ENCODE data around the gene HELZ2.
"Not testable (repeated sequence)": the region's sequence is repeated elsewhere in the genome, so short reads cannot be mapped to it uniquely, and the experiment has no call there.

The HELZ2 gene

DNA sequence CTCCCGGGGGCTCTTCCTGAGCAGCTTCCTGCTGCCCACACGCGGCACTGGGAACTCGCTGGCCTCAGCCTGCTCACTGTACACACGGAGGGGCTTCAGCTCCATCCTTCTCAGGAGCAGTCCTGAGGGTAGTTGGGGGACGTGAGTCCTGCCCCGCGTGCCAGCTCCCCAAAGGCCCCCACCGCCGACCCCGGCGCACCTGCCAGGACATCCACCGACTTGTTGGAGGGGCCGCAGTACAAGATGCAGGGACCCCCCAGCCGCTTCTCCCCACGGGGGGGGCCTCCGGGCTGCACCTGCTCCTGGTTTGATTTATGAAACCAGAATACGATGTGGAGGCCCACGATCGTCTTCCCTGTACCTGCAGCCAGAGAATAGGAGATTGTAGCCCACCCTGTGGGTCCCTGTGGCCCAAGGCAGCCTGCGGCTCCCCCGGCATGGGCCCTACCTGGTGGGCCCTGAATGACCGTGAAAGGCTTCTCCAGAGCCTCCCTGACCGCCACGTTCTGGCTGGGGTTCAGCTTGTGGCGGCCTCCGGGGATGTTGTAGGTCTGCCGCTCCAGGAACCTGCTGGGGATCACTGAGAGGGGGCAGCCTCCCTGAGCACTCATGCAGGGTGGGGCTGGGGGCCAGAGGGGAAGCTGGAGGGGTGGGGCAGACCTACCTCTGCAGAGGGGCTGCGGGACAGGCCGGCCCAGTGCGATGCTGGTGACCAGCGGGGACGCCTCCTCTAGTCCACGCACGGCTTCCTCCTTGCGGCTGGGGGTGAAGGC lies 12.2 kb downstream of the HELZ2 start:
- Histone ChIP-seq H3K27me3 (ENCODE audit: control insufficient read depth in 1 of 2, insufficient read depth in 2 of 2, low read length in 2 of 2) (no peaks in the 10 kb centered on the region), H3K9me3 (ENCODE audit: control insufficient read depth in 2 of 2, low read length in 2 of 2) (no peaks in the 10 kb centered on the region), H3K9ac (ENCODE audit: low read length in 2 of 2) (no peak overlapping the region), H3K4me3 (ENCODE audit: low read length in 2 of 2) (no peak overlapping the region), H3K36me3 (ENCODE audit: control insufficient read depth in 2 of 2, insufficient read depth in 2 of 2, low read length in 2 of 2) (peaks cover 19 to 21% of the 10 kb centered on the region in 2 donors), H3K27ac (ENCODE audit: low read length) (no peak overlapping the region), H3K4me1 (ENCODE audit: control insufficient read depth, insufficient read depth, low read length) (no peaks in the 10 kb centered on the region)

- H3K36me3 ChIP-seq (ENCODE audit: control insufficient read depth in 2 of 2, insufficient read depth in 2 of 2, low read length in 2 of 2) = peaks cover 19 to 21% of the 10 kb centered on the region in 2 donors
- no peak overlapping the region for H3K9ac ChIP-seq (ENCODE audit: low read length in 2 of 2)
- H3K27ac ChIP-seq (ENCODE audit: low read length) = no peak overlapping the region
- H3K4me3 ChIP-seq (ENCODE audit: low read length in 2 of 2) = no peak overlapping the region
- no peaks in the 10 kb centered on the region for H3K27me3 ChIP-seq (ENCODE audit: control insufficient read depth in 1 of 2, insufficient read depth in 2 of 2, low read length in 2 of 2)
- H3K9me3 ChIP-seq (ENCODE audit: control insufficient read depth in 2 of 2, low read length in 2 of 2) = no peaks in the 10 kb centered on the region
- H3K4me1 ChIP-seq (ENCODE audit: control insufficient read depth, insufficient read depth, low read length) = no peaks in the 10 kb centered on the region
Measured at GRCh38 chr20:63560856-63561609, 13.0 kb downstream of the HELZ2 start.

DNA sequence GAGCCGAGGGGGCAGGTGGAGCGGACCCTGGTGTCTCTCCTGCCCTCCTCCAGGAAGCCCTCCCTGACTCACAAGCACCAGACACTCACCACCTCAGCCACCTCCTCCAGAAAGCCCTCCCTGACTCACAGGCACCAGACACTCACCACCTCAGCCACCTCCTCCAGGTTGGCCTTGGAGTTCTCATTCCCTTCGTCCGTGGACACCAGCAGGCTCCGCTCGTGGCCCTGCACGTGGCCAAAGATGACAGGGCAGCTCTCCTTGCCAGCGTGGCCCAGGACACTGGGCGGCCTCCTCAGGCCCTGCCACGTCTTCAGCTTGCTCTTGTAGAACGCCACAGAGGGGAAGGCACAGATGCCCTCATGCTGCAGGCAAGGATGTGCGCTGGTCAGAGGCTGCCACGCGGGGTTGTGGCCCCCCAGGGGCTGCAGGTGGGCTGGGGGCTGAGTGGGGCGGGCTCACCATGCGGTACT lies 13.7 kb downstream of the HELZ2 start:
- no peaks in the 10 kb centered on the region for H3K4me1 ChIP-seq (ENCODE audit: control insufficient read depth, insufficient read depth, low read length)
- H3K4me3 ChIP-seq (ENCODE audit: low read length in 2 of 2) = no peak overlapping the region
- no peak overlapping the region for H3K9ac ChIP-seq (ENCODE audit: low read length in 2 of 2)
- H3K27me3 ChIP-seq (ENCODE audit: control insufficient read depth in 1 of 2, insufficient read depth in 2 of 2, low read length in 2 of 2) = no peaks in the 10 kb centered on the region
- no peak overlapping the region for H3K27ac ChIP-seq (ENCODE audit: low read length)
- peaks cover 19 to 21% of the 10 kb centered on the region in 2 donors for H3K36me3 ChIP-seq (ENCODE audit: control insufficient read depth in 2 of 2, insufficient read depth in 2 of 2, low read length in 2 of 2)
- no peaks in the 10 kb centered on the region for H3K9me3 ChIP-seq (ENCODE audit: control insufficient read depth in 2 of 2, low read length in 2 of 2)

- H3K27me3 ChIP-seq (ENCODE audit: control insufficient read depth in 1 of 2, insufficient read depth in 2 of 2, low read length in 2 of 2); H3K9me3 ChIP-seq (ENCODE audit: control insufficient read depth in 2 of 2, low read length in 2 of 2); H3K4me1 ChIP-seq (ENCODE audit: control insufficient read depth, insufficient read depth, low read length); H3K4me3 ChIP-seq (ENCODE audit: low read length in 2 of 2); H3K9ac ChIP-seq (ENCODE audit: low read length in 2 of 2); H3K27ac ChIP-seq (ENCODE audit: low read length): not testable (repeated sequence)
- peaks cover 18 to 19% of the 10 kb centered on the region in 2 donors for H3K36me3 ChIP-seq (ENCODE audit: control insufficient read depth in 2 of 2, insufficient read depth in 2 of 2, low read length in 2 of 2)
Measured at GRCh38 chr20:63559485-63560332, 14.3 kb downstream of the HELZ2 start.

- Histone ChIP-seq H3K27me3 (ENCODE audit: control insufficient read depth in 1 of 2, insufficient read depth in 2 of 2, low read length in 2 of 2) (no peaks in the 10 kb centered on the region), H3K4me1 (ENCODE audit: control insufficient read depth, insufficient read depth, low read length) (peaks cover 3% of the 10 kb centered on the region), H3K4me3 (ENCODE audit: low read length in 2 of 2) (no peak overlapping the region), H3K9ac (ENCODE audit: low read length in 2 of 2) (no peak overlapping the region), H3K27ac (ENCODE audit: low read length) (no peak overlapping the region), H3K9me3 (ENCODE audit: control insufficient read depth in 2 of 2, low read length in 2 of 2) (no peaks in the 10 kb centered on the region), H3K36me3 (ENCODE audit: control insufficient read depth in 2 of 2, insufficient read depth in 2 of 2, low read length in 2 of 2) (peaks cover 18 to 19% of the 10 kb centered on the region in 2 donors)
Measured at GRCh38 chr20:63558804-63559484, 15.1 kb downstream of the HELZ2 start.

- Histone ChIP-seq H3K27me3 (ENCODE audit: control insufficient read depth in 1 of 2, insufficient read depth in 2 of 2, low read length in 2 of 2) (no peaks in the 10 kb centered on the region), H3K9ac (ENCODE audit: low read length in 2 of 2) (no peak overlapping the region), H3K9me3 (ENCODE audit: control insufficient read depth in 2 of 2, low read length in 2 of 2) (no peaks in the 10 kb centered on the region), H3K27ac (ENCODE audit: low read length) (no peak overlapping the region), H3K36me3 (ENCODE audit: control insufficient read depth in 2 of 2, insufficient read depth in 2 of 2, low read length in 2 of 2) (peaks cover 9 to 15% of the 10 kb centered on the region in 2 donors), H3K4me3 (ENCODE audit: low read length in 2 of 2) (no peak overlapping the region), H3K4me1 (ENCODE audit: control insufficient read depth, insufficient read depth, low read length) (peaks cover 11% of the 10 kb centered on the region)
Measured at GRCh38 chr20:63557481-63557891, 16.6 kb downstream of the HELZ2 start.

DNA sequence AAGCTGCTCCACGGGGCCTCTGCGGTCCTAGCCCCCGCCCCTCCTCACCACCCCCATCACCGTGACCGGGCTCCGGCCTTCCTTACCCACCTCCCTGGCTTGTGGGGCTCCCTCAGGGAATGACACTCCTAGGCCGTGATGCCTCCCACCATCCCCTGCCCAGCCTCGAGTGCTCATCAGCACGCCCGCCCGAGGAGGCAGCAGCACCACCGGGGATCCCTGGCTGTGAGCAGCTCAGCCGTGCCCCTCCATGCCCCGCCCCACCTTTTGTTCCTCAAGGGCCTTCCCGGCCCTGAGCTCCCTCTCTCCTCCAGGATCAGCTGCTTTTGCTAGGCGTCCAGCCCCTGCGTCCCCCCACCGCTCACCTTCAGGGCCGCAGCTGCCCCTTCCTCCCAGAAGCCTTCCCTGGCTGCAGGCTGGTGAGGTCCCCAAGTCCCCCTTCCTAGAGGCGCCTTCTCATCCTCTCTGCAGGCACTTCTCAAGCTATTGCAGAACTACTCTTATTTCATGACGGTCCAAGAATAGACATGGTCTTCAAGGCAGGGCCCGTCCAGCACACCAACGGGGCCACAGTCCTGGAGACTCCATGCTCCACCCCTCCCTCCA lies 17.1 kb downstream of the HELZ2 start:
- H3K36me3 ChIP-seq (ENCODE audit: control insufficient read depth in 2 of 2, insufficient read depth in 2 of 2, low read length in 2 of 2) = peaks cover 9 to 11% of the 10 kb centered on the region in 2 donors
- H3K9me3 ChIP-seq (ENCODE audit: control insufficient read depth in 2 of 2, low read length in 2 of 2) = no peaks in the 10 kb centered on the region
- no peaks in the 10 kb centered on the region for H3K27me3 ChIP-seq (ENCODE audit: control insufficient read depth in 1 of 2, insufficient read depth in 2 of 2, low read length in 2 of 2)

DNA sequence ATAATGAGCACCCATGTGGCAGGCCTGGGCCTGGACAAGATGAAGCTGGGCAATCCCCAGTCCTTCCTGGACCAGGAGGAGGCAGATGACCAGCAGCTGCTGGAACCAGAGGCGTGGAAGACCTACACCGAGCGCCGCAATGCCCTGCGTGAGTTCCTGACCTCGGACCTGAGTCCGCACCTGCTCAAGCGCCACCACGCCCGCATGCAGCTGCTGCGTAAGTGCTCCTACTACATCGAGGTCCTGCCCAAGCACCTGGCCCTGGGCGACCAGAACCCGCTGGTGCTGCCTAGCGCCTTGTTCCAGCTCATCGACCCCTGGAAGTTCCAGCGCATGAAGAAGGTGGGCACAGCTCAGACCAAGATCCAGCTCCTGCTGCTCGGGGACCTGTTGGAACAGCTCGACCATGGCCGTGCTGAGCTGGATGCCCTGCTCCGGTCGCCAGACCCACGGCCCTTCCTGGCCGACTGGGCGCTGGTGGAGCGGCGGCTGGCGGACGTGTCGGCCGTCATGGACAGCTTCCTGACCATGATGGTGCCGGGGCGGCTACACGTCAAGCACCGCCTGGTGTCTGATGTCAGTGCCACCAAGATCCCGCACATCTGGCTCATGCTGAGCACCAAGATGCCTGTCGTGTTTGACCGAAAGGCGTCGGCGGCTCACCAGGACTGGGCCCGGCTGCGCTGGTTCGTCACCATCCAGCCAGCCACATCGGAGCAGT lies 18.2 kb downstream of the HELZ2 start:
- peaks cover 6% of the 10 kb centered on the region in 2 donors for H3K36me3 ChIP-seq (ENCODE audit: control insufficient read depth in 2 of 2, insufficient read depth in 2 of 2, low read length in 2 of 2)
- H3K4me3 ChIP-seq (ENCODE audit: low read length in 2 of 2) = no peak overlapping the region
- peaks cover 0 to 3% of the 10 kb centered on the region in 2 donors for H3K27me3 ChIP-seq (ENCODE audit: control insufficient read depth in 1 of 2, insufficient read depth in 2 of 2, low read length in 2 of 2)
- H3K4me1 ChIP-seq (ENCODE audit: control insufficient read depth, insufficient read depth, low read length) = peaks cover 11% of the 10 kb centered on the region
- no peak overlapping the region for H3K27ac ChIP-seq (ENCODE audit: low read length)
- H3K9ac ChIP-seq (ENCODE audit: low read length in 2 of 2) = no peak overlapping the region
- no peaks in the 10 kb centered on the region for H3K9me3 ChIP-seq (ENCODE audit: control insufficient read depth in 2 of 2, low read length in 2 of 2)

More for the DNA sequence above, 17.1 kb downstream of the HELZ2 start:
- Histone ChIP-seq H3K9ac (ENCODE audit: low read length in 2 of 2) (no peak overlapping the region), H3K27ac (ENCODE audit: low read length) (no peak overlapping the region), H3K4me3 (ENCODE audit: low read length in 2 of 2) (no peak overlapping the region), H3K4me1 (ENCODE audit: control insufficient read depth, insufficient read depth, low read length) (peaks cover 11% of the 10 kb centered on the region)

DNA sequence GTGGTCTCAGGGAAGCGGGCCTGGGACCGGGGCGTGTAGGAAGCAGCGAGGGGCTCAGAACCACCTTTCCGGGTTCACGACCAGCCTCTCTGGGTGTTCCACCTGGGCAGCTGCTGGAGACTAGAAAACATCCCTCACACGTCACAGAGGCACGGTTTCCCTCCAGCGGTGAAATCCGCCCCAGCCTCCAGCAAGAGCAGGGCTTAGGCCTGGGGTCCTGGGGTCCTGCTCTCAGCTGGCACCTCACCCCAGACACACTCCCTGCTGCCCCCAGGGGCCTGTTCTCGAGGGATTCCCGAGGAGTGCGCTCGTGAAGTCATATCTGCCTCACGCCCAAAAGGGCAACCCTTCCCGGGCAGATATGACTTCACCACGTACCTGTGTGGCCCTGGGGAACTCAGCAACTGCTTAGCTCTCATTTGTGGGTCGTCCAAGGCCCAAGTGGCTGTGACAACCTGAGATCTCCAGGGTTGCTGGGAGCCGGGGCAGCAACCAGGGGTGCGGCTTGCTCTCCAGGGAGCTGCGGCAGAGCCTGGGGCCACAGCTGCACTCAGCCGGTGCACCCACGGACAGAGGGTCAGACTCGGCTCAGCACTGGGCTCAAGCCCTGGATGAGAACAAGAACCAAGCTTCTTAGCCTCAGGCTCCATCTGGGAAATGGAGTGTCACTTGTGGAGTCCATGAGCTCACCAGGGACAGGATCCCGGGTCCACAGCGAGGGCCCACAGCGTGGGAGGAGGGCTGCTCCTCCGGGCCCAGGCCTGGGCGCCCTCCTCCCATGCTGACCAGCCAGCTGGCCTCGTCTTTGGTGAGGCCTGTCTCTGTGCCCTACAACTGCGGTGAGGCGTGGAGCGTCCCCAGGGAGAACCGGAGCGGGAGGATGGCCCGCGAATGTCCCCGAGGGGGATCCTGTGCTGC lies 19.4 kb downstream of the HELZ2 start:
- peaks cover 11% of the 10 kb centered on the region for H3K4me1 ChIP-seq (ENCODE audit: control insufficient read depth, insufficient read depth, low read length)
- no peak overlapping the region for H3K9ac ChIP-seq (ENCODE audit: low read length in 2 of 2)
- H3K4me3 ChIP-seq (ENCODE audit: low read length in 2 of 2) = no peak overlapping the region
- peaks cover 4 to 5% of the 10 kb centered on the region in 2 donors for H3K27me3 ChIP-seq (ENCODE audit: control insufficient read depth in 1 of 2, insufficient read depth in 2 of 2, low read length in 2 of 2)
- H3K9me3 ChIP-seq (ENCODE audit: control insufficient read depth in 2 of 2, low read length in 2 of 2) = no peaks in the 10 kb centered on the region
- H3K36me3 ChIP-seq (ENCODE audit: control insufficient read depth in 2 of 2, insufficient read depth in 2 of 2, low read length in 2 of 2) = no peaks in the 10 kb centered on the region
- no peak overlapping the region for H3K27ac ChIP-seq (ENCODE audit: low read length)
